Left lung (tissue), 10 donors: Measurements from ENCODE around the gene C1orf87. TPM values are rescaled to one million over a fixed set of nuclear protein-coding genes. Genes with fewer than 3 reads are reported as not detected.
"Not testable (repeated sequence)": the region's sequence is repeated elsewhere in the genome, so short reads cannot be mapped to it uniquely, and the experiment has no call there.

Experiments used
- ATAC-seq: fragments of 200-7000 bp; cut with Tn5 transposase; one replicate; pipeline ENCODE4 v1.9.1; 2020; ENCODE audit warnings: moderate library complexity
- DNase-seq, 4 donors: peaks; one replicate each; pipeline ENCODE4 v3.0.0-alpha.2; 2013 to 2020
- H3K27ac ChIP-seq, 2 donors: fragments of 200-600 bp; sonication (generic) in 1 of 2; one replicate each; pipeline versions ENCODE4 v1.5.0 to v1.8.0; 2020 to 2021
- H3K27me3 ChIP-seq, 2 donors: fragments of 200-600 bp; sonication (generic) in 1 of 2; one replicate each; pipeline versions ENCODE4 v1.5.0 to v1.8.0; 2020 to 2021
- H3K36me3 ChIP-seq, 2 donors: fragments of 200-600 bp; sonication (generic) in 1 of 2; one replicate each; pipeline versions ENCODE4 v1.5.0 to v1.8.0; 2020 to 2021
- H3K4me1 ChIP-seq, 2 donors: fragments of 200-600 bp; one replicate each; pipeline ENCODE4 v1.8.0; 2021
- H3K4me3 ChIP-seq, 2 donors: fragments of 200-600 bp; sonication (generic) in 1 of 2; one replicate each; pipeline versions ENCODE4 v1.5.0 to v1.8.0; 2020 to 2021; ENCODE audit warnings: mild to moderate bottlenecking in 1 of 2
- H3K9me3 ChIP-seq, 2 donors: fragments of 200-600 bp; sonication (generic) in 1 of 2; one replicate each; pipeline versions ENCODE4 v1.5.0 to v1.8.0; 2020 to 2021
- intact Hi-C, 2 donors: fragments of 100-400 bp; cut with DNase I; formaldehyde crosslinking; loops; one replicate each; pipeline versions ENCODE4 v1.11.2 to v1.14.2; 2022
- polyA plus RNA-seq, 6 donors: library from polyadenylated mRNA; unstranded; fragments of 120-200 nt; gene quantifications; one replicate each; pipeline ENCODE4 v1.2.1, GENCODE V29; 2013; ENCODE audit not compliant: insufficient read length in 6 of 6
- total RNA-seq, 2 donors: library from RNA; stranded (reverse); fragmentation: NEBNext Ultra II Directional; extraction: Animal tissue kit (Norgen Biotek cat#: 25700); gene quantifications; one replicate each; pipeline ENCODE4 v1.2.1, GENCODE V29; 2021
- TF ChIP-seq, protein P1 (sequence below), 2 donors: fragments of 200-600 bp; sonication (generic) in 1 of 2; IDR thresholded peaks; one replicate each; pipeline versions ENCODE4 v1.5.0 to v1.8.0; 2021; ENCODE audit warnings: antibody characterized with exemption in 2 of 2
- donor health status: DM: no; HTN: yes; CAD: no.
- donor health status: DM: no; HTN: no; CAD: no.

The C1orf87 gene
- total and polyA plus RNA-seq, 8 donors = 0.44 to 4.0 (median 2.4) TPM

DNA sequence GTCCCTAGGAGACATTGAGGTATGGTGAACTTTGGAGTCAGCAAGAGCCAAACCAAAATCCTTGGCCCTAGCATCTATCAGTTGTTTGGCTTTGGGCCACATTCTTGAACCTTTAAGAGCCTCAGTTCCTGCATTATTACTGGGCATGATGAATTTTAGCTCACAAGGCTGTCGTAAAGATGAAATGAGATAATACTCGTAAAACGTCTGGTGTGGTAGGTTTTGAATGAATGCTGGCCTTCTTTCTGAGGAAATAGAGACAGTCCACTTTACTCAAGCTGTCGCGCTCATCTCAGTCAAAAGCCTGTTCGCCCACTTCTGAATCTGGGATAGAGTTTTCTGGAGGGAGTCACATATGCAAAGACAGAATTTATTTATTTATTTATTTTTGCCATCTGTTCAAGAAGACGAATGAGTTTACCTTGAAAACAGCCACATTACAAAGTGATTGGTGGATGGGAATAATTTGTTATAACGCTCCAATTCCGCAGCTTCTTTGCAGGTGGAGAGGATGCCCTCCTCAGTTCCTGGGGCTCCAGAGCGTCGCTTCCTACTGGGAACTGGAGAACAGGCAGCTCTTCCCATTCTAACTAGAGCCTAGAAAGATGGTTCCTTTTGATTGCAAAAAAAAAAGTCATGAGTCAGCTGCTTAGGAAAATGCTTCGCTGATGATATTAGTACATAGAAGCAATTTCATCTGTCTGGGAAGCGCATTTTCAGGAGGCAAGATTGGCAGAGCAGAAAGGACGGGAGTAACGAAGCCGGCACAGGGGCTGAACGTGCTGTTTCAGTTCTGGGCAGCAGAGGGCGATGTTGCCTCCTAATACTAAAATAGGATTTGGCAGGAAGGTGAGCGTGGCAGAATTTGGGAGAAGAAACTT lies 97.1 kb downstream of the C1orf87 start:
- DNase-seq (peak; percentile 43 to 63 (median 58)), ATAC-seq (peak; percentile 90)
- H3K27ac ChIP-seq = no peak overlapping the region
- H3K36me3 ChIP-seq = no peaks in the 10 kb centered on the region
- H3K27me3 ChIP-seq = peaks cover 0 to 5% of the 10 kb centered on the region in 2 donors
- no peaks in the 10 kb centered on the region for H3K9me3 ChIP-seq
- intact Hi-C loops = no loop called here
- TF ChIP-seq, protein P1, sequence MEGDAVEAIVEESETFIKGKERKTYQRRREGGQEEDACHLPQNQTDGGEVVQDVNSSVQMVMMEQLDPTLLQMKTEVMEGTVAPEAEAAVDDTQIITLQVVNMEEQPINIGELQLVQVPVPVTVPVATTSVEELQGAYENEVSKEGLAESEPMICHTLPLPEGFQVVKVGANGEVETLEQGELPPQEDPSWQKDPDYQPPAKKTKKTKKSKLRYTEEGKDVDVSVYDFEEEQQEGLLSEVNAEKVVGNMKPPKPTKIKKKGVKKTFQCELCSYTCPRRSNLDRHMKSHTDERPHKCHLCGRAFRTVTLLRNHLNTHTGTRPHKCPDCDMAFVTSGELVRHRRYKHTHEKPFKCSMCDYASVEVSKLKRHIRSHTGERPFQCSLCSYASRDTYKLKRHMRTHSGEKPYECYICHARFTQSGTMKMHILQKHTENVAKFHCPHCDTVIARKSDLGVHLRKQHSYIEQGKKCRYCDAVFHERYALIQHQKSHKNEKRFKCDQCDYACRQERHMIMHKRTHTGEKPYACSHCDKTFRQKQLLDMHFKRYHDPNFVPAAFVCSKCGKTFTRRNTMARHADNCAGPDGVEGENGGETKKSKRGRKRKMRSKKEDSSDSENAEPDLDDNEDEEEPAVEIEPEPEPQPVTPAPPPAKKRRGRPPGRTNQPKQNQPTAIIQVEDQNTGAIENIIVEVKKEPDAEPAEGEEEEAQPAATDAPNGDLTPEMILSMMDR (IDR thresholded peaks at IDR 0.05) = peak; percentile 84 to 85
- no peak overlapping the region for H3K4me3 ChIP-seq
- peaks cover 0 to 6% of the 10 kb centered on the region in 2 donors for H3K4me1 ChIP-seq

DNA sequence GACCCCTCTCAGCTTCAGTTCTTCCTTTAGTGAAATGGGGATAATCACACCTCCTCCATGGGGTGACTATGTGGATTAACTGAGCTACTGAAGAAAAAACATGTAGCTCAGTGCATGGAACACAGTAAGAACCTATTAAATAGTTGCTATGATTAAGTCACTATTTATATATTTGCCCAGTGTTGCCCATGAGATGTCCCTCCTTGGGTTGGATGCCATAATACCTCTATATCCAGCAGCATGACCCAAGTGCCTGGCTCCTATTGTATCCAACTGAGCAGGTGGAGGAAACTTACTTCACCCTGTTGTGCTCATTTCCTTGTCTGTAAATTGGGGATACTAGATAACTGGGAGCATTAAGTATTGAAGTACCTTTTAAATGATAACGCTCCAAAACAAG lies 99.9 kb downstream of the C1orf87 start:
- Histone ChIP-seq H3K4me1 (peaks cover 0 to 10% of the 10 kb centered on the region in 2 donors), H3K4me3 (no peak overlapping the region), H3K27ac (no peak overlapping the region), H3K36me3 (no peaks in the 10 kb centered on the region), H3K9me3 (no peaks in the 10 kb centered on the region), H3K27me3 (peaks cover 0 to 6% of the 10 kb centered on the region in 2 donors)
- TF ChIP-seq, protein P1 (IDR thresholded peaks at IDR 0.05) = no peak
- no peak for DNase-seq
- ATAC-seq = no peak
- intact Hi-C loops = no loop called here

DNA sequence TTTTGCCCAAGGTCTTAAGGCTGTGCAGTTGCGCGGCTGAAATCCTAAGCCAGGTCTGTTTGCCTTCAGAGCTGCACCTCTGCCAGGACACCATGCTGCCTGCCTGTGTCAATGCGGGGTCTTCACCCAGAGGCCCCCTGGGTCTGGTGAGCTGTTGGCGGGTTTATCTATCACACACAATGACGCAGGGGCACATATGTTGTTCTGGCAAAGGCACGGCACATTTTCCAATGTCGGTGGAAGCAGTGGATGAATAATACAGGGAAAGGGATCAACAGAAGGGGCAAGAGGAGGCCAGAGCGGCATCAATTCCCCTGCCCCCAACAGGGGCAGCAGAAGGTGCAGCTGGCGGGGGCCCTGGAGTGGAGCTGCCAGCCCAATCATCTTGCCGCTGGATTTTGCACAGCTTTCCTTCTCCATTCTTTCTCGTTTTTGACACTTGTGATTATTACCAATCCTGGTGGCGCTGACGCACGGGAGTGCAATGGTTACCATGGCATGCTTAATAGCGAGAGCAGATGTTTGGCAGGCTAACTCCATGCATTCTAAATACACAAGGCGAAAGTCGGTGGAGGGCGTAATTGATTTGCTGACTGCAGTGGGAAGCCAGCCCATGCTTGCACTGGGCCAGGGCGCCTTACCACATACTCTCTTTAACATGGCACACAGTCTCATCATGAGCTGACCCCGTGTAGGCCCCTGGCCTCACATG lies 101.2 kb downstream of the C1orf87 start:
- peaks cover 0 to 10% of the 10 kb centered on the region in 2 donors for H3K4me1 ChIP-seq
- H3K4me3 ChIP-seq = no peak overlapping the region
- intact Hi-C loops = no loop called here
- TF ChIP-seq, protein P1 (IDR thresholded peaks at IDR 0.05) = no peak
- no peak for ATAC-seq
- no peaks in the 10 kb centered on the region for H3K9me3 ChIP-seq
- no peak overlapping the region for H3K27ac ChIP-seq
- peaks cover 0 to 6% of the 10 kb centered on the region in 2 donors for H3K27me3 ChIP-seq
- no peaks in the 10 kb centered on the region for H3K36me3 ChIP-seq
- DNase-seq = peak in 3 of 4 donors; percentile 27 to 49 (median 43)

DNA sequence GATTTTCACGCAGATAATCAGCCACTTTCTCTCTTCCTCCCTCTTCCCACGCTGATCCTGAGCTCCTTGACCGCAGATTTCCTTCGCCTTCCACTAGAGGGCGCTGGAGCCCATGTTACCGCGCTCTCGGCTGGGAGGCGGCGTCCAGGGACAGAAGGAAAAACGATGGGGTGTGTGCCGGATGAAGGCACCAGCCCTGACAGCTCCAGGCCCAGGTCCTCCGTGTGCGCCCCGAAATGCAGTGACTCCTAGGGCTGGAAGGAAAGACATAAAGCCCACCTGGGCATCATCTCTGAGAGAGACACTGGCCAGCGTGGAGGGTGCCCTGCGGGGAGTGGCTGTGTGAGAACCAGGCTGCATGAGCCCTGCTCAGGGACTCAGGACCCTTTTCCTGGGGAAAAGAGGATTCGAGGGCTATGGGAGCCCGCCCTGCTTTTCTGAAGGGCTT lies 102.1 kb downstream of the C1orf87 start:
- TF ChIP-seq, protein P1 (IDR thresholded peaks at IDR 0.05) = peak; percentile 82 to 84
- Histone ChIP-seq H3K9me3 (no peaks in the 10 kb centered on the region), H3K27me3 (peaks cover 0 to 6% of the 10 kb centered on the region in 2 donors), H3K4me3 (no peak overlapping the region), H3K4me1 (peaks cover 0 to 7% of the 10 kb centered on the region in 2 donors), H3K27ac (no peak overlapping the region), H3K36me3 (no peaks in the 10 kb centered on the region)
- intact Hi-C loops = no loop called here
- DNase-seq = peak; percentile 54 to 87 (median 70)
- ATAC-seq = peak; percentile 95

DNA sequence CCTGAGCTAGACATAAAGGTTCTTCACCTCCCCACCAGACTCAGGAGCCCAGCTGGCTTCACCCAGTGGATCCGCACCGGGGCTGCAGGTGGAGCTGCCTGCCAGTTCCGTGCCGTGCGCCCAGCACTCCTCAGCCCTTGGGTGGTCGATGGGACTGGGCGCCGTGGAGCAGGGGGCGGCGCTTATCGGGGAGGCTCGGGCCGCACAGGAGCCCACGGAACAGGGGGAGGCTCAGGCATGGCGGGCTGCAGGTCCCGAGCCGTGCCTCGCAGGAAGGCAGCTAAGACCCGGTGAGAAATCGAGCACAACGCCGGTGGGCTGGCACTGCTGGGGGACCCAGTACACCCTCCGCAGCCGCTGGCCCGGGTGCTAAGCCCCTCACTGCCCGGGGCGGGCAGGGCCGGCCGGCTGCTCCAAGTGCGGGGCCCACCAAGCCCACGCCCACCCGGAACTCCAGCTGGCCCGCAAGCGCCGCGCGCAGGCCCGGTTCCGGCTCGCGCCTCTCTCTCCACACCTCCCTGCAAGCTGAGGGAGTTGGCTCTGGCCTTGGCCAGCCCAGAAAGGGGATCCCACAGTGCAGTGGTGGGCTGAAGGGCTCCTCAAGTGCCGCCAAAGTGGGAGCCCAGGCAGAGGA lies 103.9 kb downstream of the C1orf87 start:
- H3K4me1 ChIP-seq, ATAC-seq, H3K27me3 ChIP-seq, intact Hi-C loops, H3K27ac ChIP-seq, H3K36me3 ChIP-seq, H3K9me3 ChIP-seq, H3K4me3 ChIP-seq: not testable (repeated sequence)
- peak in 1 of 4 donors; percentile 66 for DNase-seq

DNA sequence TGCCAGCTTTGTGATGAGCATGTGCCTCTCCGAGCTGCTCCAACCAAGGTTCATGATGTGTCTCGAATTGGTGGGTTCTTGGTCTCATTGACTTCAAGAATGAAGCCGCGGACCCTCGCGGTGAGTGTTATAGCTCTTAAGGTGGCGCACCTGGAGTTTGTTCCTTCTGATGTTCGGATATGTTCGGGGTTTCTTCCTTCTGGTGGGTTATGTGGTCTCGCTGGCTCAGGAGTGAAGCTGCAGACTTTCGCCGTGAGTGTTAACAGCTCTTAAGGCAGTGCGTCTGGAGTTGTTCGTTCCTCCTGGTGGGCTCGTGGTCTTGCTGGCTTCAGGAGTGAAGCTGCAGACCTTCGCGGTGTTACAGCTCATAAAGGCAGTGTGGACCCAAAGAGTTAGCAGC lies 104.8 kb downstream of the C1orf87 start:
- ATAC-seq, intact Hi-C loops: not testable (repeated sequence)

More for the DNA sequence above, 104.8 kb downstream of the C1orf87 start:
- H3K9me3 ChIP-seq, H3K27ac ChIP-seq, DNase-seq, H3K4me3 ChIP-seq, H3K27me3 ChIP-seq, H3K4me1 ChIP-seq, H3K36me3 ChIP-seq: not testable (repeated sequence)
